ENCODE results near the gene SCN8A.

GRCh38 chr12:51833448-51834227, 242.6 kb downstream of the SCN8A start:
- TF ChIP-seq, protein P1, sequence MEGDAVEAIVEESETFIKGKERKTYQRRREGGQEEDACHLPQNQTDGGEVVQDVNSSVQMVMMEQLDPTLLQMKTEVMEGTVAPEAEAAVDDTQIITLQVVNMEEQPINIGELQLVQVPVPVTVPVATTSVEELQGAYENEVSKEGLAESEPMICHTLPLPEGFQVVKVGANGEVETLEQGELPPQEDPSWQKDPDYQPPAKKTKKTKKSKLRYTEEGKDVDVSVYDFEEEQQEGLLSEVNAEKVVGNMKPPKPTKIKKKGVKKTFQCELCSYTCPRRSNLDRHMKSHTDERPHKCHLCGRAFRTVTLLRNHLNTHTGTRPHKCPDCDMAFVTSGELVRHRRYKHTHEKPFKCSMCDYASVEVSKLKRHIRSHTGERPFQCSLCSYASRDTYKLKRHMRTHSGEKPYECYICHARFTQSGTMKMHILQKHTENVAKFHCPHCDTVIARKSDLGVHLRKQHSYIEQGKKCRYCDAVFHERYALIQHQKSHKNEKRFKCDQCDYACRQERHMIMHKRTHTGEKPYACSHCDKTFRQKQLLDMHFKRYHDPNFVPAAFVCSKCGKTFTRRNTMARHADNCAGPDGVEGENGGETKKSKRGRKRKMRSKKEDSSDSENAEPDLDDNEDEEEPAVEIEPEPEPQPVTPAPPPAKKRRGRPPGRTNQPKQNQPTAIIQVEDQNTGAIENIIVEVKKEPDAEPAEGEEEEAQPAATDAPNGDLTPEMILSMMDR (IDR thresholded peaks at IDR 0.05; ENCODE audit: low read length), result no peak
- no peak for TF ChIP-seq EZH2 (optimal IDR thresholded peaks at IDR 0.05; ENCODE audit: low read depth, low read length)

All from MM.1S (cell line).